Activated CD4-positive, CD25-positive, alpha-beta regulatory T cell (primary cell): ENCODE results near the gene SPRR1B.
"Not testable (repeated sequence)": the region's sequence is repeated elsewhere in the genome, so short reads cannot be mapped to it uniquely, and the experiment has no call there.

Source experiments
- DNase-seq, 4 experiments: peaks; one replicate each; lab custom pipeline; 2025; lab: John Stamatoyannopoulos, UW

SPRR1B gene

DNA sequence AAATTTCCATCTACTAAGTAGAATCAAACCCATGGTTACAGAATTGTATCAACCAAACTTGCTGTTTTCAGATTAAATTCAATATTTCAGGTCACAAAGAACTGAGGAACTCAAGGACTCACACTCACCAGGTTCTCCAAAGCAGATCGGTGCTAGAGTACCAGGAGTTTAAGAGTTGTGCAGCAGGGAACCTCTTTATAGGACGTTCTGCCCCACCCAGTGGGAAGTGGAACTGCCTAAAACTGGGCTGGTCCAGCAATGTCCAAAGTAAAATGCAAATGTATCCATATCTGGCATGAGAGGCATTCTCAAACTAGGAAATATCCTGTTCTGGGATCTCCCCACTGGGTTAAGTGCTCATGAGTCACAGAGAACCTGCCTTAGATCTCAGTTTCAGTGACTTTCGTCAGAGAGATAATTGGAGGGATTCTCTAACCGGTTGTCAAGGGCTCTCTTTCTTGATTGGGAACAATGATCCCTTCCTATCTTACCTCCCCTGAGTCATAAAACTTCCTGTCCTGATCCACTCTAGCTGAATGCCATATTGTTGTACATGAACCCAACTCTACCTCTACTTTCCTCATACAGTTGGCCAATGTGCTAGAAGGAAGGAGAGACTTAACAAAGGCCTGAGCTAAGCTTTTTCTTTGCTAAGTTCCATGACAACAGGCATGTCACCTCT lies 10.1 kb downstream of the SPRR1B start, which contains the start of gene SPRR2D:
SPRR2D (minus strand) TSS at position 171 of the 682 bp plus-strand sequence. CDS start 774 bp downstream, outside the sequence.
- no peak for DNase-seq

GRCh38 chr1:153049211-153049610 lies 18.2 kb downstream of the SPRR1B start:
- no peak for DNase-seq

DNA sequence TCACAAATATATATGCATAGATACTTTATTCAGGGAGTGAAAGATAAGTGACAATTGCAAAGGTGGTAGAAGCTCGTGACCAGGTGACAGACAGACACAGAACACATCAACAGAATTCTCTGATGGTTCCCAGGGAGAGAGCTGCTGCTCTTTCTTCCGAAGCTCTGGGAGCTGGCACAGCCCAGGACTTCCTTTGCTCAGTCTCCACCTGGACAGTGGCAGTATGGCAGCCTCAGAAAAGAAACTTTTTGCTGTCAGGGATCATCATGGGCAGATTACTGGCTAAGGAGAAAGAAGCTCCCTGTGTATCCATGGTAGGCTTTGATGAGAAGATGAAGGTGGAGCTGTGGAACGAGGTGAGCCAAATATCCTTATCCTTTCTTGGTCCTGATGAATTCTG lies 25.1 kb downstream of the SPRR1B start:
- DNase-seq: not testable (repeated sequence)

DNA sequence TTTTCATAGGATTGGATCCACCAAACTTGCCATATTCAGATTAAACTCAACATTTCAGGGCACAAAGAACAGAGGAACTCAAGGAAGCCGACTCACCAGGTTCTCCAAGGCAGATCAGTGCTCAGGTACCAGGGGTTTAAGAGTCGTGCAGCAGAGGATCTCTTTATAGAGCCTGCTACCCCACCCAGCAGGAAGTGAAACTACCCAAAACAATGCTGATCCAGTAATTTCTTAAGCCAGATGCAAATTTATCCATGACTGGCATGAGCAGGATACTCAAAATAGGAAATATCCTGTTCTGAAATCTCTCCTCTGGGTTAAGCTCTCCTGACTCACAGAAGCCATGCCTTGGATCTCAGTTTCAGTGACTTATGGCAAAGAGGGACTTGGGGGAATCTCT lies 26.4 kb downstream of the SPRR1B start, which contains the start of gene SPRR2A:
SPRR2A (minus strand) TSS at position 138 of the 400 bp plus-strand sequence. CDS start 777 bp downstream, outside the sequence.
- no peak for DNase-seq

DNA sequence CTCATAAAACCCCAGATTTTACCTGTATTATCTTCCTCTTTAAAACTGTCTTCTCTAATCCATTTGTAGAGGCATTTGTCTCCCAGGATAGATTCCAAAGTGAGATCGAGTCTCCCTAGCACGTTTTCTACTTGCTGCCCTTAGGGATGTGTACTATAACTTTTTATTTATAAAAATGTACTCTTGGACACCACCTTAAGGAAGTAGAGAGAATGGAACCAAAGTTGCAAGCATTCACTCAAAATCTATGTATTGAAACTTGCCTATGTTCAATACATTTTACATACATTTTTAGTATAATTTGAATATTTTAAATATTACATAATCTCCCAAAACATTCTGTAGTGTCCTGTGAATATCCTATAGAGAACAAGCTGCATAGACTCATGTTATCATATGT lies 27.2 kb downstream of the SPRR1B start:
- DNase-seq: no peak

DNA sequence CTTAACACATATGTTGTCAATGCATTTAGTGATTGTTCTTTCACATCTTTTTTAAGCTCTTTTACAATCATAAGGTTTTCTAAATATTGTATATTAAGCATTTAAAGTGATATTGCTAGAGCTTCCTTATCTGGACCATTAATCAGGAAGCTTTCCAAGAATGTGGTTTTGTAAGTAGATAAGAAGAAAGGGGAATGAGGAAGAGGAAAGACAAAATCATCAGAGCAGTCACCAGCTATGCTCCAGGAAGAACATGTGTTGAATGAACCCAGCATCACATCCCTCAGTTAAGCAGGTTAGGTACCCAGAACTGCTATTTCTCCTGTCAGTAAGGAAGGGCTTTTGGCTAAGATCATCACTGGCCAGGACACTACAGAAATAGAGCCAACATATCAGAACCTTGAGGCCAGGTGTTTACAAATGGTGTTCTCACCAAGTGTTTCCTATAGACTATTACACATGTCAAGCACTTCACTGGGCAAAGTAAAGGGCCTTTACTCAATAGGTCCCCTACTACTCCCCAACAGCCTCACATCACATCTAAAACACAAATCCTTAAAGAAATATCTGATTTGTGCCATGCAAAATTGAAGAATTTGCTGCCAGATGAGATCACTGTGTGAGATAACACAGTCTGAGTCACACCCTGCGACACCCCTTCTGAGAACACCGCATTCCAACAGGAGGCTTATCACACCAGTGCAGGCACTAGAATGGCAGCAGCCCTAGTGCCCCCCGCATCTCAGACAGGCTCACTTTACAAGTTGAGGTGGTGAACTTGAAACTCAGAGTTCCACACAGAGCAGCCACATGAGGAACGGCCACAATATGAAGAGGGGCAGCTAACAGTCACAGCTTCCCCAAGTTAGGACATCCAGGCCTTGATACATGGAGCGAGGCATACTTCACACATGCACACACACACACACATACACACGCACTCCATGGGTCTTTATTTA lies 28.1 kb downstream of the SPRR1B start:
- DNase-seq: no peak

DNA sequence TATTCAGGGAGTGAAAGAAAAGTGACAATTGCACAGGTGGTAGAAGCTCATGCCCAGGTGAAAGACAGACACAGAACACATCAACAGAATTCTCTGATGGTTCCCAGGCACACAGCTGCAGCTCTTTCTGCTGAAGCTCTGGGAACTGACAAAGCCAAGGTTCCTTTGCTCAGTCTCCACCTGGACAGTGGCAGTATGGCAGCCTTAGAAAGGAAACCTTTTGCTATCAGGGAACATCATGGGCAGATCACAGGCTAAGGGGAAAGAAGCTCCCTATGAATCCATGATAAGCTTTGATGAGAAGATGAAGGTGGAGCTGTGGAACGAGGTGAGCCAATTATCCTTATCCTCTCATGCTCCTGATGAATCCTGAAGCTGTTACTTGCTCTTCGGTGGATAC lies 39.2 kb downstream of the SPRR1B start:
- no peak for DNase-seq

- DNase-seq: no peak
These were observed 40.5 kb downstream of the SPRR1B start, which contains the start of gene SPRR2B for GRCh38 chr1:153071511-153071910. Gene SPRR2B, minus strand, starts transcription at chr1:153071611. Its CDS starts 772 bp downstream, at chr1:153070839.

DNA sequence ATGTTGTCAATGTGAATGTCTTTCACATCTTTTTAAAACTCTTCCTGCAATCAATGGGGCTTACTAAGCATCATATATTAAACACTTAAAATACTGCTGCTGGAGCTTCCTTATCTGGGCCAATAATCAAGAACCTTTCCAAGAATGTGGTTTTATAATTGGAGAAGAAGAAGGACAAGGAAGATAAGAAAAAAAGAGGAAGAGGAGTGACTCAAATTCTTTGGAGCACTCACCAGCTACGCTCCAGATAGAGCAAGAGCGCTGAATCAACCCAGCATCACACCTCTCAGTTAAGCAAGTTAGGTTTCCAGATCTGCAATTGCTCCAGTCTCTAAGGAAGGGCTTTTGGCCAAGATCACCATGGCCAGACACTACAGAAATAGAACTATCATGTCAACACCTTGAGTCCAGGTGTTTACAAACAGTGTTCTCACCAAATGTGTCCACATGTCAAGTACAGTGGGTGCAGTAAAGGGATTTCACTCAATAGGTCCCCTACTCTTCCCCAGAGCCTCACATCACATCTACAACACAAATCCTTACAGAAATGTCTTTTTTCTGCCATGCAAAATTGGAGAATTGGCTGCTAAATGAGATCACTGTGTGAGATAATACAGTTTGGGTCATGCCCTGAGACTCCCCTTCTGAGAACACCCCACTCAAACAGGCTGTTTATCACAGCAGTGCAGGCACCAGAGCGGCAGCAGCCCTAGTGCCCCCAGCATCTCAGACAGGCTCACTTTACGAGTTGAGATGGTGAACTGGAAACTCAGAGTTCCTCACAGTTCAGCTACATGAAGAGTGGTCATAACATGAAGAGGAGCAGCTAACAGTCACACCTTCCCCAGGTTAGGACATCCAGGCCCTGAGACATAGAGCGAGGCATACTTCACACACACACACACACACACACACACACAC lies 42.1 kb downstream of the SPRR1B start:
- DNase-seq: no peak

GRCh38 chr1:153081736-153082135 lies 50.7 kb downstream of the SPRR1B start:
- DNase-seq: no peak
